HG02571 (cell line): ENCODE data around the gene EML4.
A peak's percentile ranks its signal among the peaks of the same experiment; 100 is the strongest.
"Not testable (repeated sequence)": the region's sequence is repeated elsewhere in the genome, so short reads cannot be mapped to it uniquely, and the experiment has no call there.

Source experiments
- ATAC-seq: cut with Tn5 transposase; IDR thresholded peaks from one replicate; pipeline ENCODE4 v1.9.1; 2021; ENCODE audit warnings: mild to moderate bottlenecking, moderate library complexity; ENCODE audit not compliant: unreplicated experiment

The EML4 gene

GRCh38 chr2:42248846-42249245 lies 79.7 kb downstream of the EML4 start:
- ATAC-seq = no peak

DNA sequence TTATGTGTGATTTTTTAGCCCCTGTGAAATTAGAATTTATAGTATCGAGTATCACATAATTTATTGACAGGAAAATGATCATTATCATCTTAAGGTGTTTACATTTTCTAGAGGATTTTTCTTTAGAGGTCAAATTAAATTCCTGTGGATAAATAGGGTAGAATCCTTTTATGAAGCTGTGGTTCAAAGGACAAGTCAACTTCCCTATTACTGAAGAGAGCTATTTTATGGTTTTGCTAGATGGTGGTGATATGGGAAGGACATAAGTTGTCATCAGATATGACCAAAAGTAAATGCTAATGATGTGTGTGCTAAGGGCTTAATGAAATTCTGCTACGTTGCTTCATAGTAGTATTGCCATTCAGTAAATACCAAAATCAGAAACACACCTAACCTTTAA lies 80.1 kb downstream of the EML4 start:
- ATAC-seq = no peak

DNA sequence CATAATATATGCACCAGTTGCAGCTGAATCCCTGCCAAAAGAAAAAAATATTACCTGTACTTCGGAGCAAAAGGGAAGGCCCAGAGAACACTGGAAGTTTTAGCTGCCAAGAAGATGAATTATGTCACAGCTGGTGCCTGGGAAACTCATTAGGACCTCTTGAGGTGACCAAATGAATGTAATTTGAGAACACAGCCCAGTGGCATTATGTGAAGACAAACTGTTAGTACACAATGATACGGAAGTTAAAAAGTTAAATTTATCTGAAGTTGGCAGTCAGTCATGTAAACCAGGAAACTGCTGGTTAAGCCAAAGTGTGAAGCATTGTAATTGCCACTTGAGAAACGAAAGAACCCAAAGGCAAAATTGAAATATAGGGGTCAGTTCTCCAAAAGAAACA lies 80.7 kb downstream of the EML4 start:
- ATAC-seq = no peak

DNA sequence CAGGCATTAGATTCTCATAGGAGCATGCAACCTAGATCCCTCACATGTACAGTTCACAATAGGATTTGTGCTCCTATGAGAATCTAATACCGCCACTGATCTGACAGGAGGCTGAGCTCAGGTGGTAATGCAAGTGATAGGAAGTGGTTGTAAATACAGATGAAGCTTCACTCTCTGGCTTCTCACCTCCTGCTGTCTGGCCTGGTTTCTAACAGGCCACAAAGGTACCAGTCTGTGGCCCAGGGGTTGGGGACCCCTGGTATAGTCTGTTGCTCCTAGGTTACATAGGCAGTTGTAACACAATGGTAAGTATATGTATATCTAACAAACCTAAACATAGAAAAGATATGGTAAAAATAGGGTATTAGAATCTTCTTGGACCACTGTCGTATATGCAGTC lies 81.8 kb downstream of the EML4 start:
- no peak for ATAC-seq

- no peak for ATAC-seq
These were observed 83.3 kb downstream of the EML4 start for GRCh38 chr2:42252464-42252863.

GRCh38 chr2:42254186-42254895 lies 85.2 kb downstream of the EML4 start:
- ATAC-seq = no peak

DNA sequence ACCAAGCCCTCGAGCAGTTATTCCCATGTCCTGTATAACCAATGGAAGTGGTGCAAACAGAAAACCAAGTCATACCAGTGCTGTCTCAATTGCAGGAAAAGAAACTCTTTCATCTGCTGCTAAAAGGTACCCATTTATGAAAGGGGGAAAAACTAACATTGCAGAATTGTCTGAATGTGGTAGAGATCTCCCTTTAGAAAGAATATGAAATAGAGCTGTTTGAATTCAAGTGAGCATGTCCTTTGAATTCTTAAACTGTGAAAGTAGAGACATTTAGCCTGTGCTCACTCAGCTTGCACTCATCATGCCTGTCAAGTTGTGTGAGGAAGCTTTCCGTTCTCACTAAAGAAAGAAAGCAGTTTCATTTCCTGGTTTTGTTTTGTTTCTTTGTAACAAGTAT lies 87.4 kb downstream of the EML4 start:
- ATAC-seq = peak; percentile 54

GRCh38 chr2:42261518-42262195 lies 92.5 kb downstream of the EML4 start:
- ATAC-seq = no peak

DNA sequence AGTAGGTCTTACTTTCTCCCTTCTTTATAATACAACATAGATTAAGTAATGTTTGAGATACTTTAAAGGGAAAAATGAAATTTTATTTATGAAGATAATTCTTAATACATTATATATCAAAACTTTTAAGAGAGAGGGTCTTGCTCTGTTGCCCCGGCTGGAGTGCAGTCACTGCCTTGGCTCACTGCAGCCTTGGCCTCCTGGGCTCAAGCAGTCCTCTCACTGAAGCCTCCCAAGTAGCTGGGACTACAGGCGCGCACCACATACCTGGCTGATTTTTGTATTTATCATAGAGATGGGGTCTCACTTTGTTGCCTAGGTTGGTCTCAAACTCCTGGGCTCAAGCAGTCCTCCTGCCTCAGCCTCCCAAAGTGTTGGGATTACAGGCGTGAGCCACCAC lies 97.1 kb downstream of the EML4 start:
- no peak for ATAC-seq

DNA sequence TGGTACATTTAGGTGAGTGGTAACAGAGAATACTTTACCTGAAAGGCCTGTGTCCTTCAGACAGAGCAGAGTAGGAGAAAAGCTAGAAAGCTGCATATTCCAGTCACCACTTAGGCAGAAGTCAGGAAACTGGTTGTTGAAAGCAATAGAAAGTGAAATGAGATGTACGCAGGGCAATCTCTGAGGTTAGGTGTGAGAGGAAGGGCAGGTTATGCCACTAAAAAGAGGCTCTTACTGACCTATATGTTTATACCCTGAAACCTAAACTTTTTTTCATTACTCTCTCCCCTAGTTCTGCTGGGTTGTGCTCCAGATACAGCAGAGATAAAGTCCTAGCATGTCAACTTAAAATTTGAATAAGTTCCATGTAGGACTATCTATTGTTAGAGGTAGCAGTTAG lies 98.4 kb downstream of the EML4 start:
- no peak for ATAC-seq

DNA sequence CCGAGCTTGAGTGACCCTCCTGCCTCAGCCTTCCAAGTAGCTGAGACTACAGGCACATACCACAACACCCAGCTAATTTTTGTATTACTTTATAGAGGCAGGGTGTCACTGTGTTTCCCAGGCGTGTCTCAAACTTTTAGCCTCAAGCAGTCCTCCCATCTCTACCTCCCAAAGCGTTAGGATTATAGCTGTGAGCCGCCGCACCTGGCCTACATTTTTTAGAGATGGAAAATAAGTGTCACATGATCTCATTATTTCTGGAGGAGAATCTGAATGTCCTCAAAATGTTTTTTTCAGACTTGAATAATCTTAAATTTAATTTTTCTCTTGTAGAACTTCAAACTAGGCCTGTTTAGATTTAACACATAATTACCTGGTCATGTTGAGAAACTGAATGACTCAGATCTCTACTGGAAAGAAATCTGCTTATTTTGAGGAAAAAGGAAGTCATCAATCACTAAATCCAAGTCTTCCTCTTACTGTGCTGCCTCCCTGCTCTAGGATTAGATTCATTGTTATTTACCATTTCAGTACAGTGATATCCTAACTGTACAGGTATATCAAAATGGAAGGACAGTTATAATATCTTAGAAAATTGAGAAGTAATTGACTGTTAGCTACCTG lies 99.5 kb downstream of the EML4 start:
- no peak for ATAC-seq

GRCh38 chr2:42270757-42271156 lies 101.6 kb downstream of the EML4 start:
- ATAC-seq = no peak

- not testable (repeated sequence) for ATAC-seq
These were observed 102.1 kb downstream of the EML4 start for GRCh38 chr2:42271246-42271645.

GRCh38 chr2:42274863-42275262 lies 105.7 kb downstream of the EML4 start:
- ATAC-seq = no peak

- no peak for ATAC-seq
These were observed 112.4 kb downstream of the EML4 start for GRCh38 chr2:42281416-42282081.

DNA sequence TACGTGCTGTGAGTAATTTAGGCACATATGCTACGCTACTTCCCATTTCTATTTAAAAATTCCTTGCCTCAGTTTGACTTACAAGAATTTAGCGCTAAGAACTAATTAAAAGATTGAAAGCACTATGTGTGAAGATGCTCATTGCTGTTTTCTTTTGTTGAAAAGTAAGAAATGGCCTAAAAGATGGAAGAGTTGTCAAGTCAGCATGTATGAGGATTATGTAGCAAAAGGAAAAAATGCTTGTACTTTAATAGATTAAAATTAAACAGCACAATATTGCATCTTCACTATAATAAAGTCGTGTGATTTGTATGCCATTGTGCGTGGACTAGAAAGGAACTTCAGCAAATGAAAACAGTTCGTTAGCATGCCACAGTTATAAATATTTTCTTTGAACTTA lies 114.9 kb downstream of the EML4 start:
- ATAC-seq = no peak

DNA sequence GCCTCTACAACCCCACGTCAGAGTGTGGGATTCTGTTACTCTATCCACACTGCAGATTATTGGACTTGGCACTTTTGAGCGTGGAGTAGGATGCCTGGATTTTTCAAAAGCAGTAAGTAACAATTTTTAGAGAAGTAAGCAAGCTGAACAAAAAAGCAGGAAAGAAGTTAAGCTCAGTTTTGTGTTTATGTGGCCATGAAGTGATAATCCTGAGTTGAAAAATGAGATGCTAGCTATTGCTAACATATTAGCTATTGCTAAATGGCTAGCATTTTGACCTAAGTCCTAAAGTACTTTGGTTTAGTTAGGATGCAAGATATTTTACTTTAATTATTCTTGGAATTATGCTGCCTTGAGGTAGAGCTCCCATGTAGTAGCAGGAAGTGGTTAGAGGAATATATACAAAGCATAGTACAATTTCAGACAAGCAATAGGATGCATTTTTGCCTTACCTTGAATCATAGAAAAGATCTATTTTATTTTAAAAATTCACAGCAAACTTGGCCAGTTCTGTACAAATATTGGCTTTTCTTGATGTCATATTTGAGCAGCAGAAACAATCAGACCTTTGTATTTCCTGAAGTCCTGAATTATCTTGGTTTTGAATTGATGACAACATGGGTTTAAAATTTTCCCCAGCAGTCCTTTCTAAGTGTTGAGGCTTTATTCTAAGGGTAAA lies 117.3 kb downstream of the EML4 start:
- ATAC-seq = no peak

GRCh38 chr2:42288811-42289210 lies 119.7 kb downstream of the EML4 start:
- ATAC-seq = no peak

DNA sequence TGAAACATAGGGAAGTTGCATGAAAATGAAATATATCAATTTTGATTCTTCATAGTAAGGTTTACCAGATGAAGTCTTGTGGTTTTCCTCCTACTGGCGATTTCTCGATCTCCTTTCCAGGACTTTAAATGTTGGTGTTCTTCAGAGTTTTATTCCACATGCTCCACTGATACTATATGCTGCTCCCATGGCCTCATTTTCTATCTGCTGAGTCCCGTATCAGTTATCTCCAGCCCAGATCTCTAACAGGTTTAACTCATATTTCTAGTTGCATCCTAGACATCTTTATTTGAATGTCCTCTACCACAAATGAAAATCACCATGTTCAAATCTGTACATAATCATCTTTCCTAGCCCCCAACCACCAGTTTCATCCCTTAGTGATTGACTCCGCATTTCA lies 120.1 kb downstream of the EML4 start:
- ATAC-seq = no peak

DNA sequence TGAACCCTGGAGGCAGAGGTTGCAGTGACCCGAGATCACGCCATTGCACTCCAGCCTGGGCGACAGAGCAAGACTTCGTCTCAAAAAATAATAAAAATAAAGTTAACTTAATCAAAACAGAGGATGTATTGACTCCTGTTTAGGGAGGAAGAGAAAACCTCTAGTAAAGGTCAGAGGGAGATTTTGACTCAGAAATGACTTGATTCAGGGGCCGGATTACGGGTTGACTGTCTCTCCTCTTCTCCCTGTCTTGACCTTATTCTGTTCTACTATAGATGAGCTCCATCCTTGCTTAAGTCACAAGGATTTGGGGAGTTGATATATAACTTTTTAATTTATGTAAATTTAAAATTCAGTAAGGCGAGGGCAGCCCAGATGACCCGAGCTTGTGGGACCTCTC lies 120.9 kb downstream of the EML4 start:
- ATAC-seq = no peak

- no peak for ATAC-seq
These were observed 123.9 kb downstream of the EML4 start for GRCh38 chr2:42293019-42293418.
